HK-2 (cell line): ENCODE measurements around the gene IQSEC3.

ENCODE experiments used
- DNase-seq: peaks from one replicate; pipeline ENCODE4 v3.0.0-alpha.2; 2018; ENCODE audit not compliant: unreplicated experiment

The IQSEC3 gene

DNA sequence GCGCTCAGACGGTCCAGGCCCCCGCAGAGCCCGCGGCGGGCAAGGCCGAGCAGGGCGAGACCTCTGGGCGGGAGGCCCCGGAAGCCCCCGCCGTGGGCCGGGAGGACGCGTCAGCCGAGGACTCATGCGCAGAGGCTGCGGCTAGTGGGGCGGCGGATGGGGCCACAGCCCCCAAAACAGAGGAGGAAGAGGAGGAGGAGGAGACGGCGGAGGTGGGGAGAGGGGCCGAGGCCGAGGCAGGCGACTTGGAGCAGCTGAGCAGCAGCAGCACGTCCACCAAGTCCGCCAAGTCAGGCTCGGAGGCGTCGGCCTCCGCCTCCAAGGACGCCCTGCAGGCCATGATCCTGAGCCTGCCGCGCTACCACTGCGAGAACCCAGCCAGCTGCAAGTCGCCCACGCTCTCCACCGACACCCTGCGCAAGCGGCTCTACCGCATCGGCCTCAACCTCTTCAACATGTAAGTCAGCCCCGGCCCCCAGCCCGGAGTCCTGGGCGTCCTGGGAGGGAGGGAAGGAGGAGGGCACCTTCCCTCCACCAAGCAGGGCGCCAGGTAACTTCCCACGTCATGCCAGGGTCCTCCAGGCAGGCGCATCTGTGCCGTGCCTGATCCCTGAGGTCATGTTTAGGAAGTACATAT, 72.4 kb downstream of the IQSEC3 start:
- DNase-seq: no peak

DNA sequence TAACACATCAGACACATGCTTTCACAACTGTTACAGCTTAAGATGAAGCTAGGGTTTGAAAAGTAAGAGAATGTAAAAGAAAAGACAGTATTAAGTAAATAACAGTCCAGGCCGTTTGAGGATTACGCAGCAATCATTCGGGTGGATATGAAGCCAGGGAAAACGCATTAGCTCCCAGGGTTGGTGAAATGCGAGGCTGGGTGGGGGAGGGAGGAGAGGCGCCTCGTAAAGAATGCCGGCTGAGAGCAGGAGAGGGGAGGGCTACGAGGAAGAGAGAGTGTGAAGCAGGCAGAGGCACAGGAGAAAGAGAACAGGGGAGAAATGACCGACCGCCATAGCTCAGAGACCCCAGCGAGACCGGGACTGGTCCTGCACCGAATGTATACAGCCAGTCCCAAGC, 73.0 kb downstream of the IQSEC3 start:
- DNase-seq: no peak

DNA sequence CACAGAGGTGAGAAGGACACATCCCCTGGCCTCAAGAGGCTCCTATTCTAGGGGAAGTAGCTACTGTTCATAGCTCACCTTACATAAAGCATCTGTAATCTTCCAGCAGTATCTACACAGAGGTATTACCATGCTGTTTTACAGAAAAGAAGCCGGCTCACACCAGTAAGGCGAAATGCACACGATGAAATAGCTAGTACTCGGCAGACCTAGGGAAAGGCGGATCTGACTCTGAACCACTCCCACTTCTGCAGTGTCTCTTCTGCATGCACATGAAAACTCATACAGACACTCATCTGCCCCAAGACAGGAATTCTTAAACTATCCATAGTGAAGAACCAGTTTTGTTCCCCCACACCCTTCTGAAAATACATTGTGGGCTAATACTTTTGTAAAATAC, 73.6 kb downstream of the IQSEC3 start:
- DNase-seq: no peak

DNA sequence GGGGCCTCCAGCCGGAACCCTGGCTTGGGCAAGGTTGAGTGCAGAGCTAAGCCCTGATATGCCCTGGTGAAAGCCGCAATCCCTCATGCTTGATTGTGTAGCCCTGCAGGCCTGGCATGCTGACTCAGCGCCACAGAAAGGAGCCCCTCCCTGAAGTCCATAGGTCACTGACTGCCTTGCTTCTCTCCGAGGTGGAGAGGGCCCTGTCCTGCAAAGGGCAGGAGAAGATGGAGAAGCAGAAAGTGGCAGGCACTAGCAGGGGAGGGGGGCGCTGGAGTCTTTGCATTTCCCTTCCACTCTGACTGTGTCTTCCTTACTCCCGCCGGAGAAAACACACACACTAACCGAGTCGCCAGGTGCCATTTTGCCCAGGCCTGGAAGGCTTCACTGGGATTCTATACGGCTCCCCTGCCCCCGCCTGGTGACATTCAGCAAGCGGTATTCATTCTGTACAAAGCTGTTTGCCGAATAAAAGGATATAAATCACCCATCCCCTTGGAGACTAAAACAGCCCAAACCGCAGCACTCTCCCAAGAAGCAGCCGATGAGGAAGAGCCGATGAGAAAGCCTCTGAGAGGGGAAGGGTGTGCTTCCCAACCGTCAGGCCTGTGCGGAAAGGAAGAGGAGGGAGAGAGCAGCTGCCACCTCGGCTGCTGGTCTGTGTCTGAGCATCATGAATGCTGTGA, 77.5 kb downstream of the IQSEC3 start:
- DNase-seq: peak; percentile 46

DNA sequence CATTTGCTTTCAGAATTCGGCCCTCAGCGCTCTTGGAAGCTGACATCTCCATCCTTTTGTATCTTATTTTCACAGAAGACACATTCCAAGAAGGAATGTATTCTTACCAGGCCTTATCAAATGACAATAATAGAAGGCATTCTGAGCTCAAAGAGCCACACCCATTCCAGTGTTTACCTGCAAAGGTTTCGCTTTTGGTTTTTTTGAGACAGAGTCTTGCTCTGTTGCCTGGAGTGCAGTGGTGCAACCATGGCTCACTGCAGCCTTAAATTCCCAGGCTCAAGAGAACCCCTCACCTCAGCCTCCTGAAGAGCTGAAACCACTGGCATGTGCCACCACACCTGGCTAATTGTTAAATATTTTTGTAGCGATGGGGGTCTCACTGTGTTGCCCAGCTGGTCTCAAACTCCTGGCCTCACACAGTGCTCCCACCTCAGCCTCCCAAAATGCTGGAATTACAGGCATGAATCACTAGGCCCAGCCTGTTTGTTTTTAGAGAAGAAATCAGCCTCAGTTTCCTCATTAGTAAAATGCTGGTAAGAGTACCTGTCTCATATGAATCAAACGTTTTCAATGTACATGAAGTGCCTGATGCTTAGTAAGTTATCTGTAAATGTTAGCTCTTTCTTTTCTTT, 78.2 kb downstream of the IQSEC3 start:
- DNase-seq: no peak

DNA sequence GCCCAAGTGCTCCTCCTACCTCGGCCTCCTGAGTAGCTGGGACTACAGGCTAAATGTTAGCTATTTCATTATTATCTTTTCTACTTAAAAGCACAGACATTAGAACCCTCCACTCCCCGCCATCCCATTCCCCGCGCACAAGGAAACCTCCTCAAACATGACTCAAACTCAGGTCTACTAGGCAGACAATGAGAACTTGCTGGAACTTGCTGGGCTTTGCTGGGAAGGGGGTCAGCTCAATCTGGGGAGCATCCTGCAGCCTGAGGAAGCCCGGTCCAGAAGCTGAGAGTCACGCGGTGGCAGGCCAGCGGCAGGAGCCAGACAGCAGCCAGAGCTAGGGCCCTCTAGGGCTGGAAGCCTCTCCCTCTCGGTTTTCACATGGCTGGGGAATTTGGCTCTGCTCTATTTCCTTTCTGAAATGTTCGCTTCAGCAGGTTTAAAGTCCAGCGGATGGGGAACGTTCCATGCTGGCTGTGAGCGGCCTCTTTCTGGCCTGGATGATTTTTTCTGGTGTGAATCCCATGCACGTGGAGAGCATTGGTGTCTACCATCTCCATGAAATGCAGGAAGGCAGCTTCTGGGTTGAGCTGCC, 78.9 kb downstream of the IQSEC3 start:
- DNase-seq: no peak

DNA sequence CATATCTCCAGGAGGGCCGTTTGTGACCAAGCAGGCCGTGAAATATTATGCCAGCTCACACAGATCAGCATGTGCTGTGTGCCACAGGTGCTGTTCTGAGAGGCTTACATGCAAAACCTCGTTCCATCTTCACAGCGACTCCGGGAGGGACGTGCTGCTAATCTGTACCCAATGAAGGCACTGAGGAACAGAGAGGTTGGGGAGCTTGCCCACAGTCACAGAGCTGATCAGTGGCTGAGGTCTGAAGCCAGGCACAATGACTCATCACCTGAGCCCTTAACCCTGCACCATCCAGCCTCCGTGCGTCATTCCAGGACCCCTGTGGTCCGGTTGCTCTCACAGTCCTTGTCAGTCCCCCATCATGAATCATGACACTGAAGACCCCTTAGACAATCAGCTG, 80.7 kb downstream of the IQSEC3 start:
- DNase-seq: no peak

DNA sequence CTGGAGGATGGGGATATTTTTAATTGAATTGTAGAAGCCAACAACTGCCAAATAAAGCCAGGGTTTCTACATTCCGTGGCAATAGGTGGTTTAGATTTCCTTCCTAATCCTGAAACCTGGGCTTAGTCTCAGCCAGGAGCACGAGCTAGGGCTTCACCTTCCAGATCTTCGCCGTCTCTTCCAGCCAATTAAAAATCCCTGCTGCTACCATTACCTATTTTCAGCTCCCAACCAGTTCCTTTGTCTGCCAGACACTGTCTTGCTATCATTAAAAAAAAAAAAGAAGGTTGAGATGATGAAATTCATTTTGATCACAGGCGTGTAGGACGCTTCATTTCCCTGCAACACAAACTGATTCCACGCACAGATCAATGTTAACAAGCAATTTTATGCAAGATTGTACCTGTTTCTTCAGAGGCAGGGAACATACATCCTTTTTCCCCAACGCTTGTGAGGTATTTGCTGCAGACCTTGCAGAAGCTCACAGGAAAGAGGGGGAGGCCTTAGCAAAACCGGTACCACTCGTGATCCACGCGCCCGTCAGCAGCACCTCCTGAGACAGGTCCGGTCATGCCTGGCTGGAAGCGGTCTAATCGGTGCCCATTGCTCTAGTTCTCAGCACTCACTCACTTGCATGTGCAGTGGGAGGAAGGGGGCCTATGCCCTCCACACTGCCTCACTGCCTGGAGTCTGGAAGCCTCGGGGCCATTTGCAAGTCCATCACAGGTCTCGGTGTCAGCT, 82.3 kb downstream of the IQSEC3 start:
- DNase-seq: no peak

DNA sequence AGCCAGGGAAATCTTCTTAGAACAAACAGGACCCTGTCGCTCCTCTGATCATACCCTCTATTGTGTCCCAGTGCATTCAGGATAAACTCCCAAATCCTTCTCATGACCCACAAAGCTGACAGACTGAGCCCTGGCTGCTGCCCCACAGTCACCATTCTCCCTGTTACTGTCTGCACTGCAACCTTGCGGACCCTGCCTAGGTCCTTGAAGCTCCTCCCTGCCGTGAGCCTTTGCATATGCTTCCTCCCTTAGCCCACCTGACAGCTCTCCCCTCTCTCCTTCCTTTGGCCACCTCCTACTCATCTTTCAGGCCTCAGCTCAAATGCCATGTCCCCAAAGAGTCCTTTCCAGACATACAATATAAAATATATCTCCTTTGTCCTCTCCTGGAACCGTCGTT, 85.0 kb downstream of the IQSEC3 start:
- DNase-seq: no peak

DNA sequence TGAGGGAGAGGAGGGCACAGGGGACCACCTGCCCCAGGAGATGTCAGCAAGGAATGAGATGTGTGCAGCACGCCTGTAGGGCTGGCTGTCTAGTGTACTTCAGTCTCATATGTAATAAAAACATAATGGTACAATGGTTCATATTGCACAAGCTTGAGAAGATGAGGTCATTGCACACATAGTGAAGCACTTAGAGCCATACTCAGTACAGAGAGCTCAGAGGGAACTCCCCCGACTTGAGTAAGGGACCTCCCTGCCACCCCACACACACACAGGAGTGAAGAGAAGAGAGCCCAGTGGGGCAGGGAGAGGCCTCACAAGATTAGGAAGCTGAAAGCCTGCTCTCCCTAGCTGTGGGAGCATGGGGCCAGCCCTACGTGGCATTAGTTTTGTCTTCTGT, 85.9 kb downstream of the IQSEC3 start:
- DNase-seq: no peak

DNA sequence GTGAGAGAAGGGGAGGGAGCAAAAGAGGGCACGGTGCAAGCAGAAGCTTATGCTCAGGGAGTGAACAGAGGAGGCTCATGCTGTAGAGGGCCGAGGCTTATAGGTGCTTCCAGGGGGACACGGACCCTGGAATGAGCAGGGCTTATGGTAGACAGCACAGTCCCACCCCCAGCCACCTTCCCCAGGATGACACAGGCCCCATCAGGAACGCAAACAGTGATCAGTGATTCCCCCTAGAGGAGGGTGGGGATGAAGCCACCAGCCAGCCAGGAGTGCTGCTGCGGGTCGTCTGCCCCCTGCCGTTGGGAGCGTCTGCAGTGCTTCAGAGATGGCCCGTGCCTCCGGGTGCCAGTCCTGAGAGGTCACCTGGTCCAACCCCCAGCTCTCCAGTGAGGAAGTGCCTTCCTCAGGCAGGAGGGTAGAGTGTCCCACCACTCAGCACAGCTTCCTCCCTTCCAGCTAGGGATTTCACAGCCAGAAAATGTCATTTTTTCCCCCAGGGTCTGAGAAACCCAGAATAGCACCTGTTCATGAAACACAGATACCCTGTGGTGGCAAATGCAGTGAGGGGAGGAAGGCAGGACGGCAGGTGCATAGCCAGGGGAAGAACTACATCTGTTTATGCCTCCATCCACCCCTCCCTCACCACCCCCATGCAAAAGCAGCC, 86.6 kb downstream of the IQSEC3 start:
- peak; percentile 74 for DNase-seq

DNA sequence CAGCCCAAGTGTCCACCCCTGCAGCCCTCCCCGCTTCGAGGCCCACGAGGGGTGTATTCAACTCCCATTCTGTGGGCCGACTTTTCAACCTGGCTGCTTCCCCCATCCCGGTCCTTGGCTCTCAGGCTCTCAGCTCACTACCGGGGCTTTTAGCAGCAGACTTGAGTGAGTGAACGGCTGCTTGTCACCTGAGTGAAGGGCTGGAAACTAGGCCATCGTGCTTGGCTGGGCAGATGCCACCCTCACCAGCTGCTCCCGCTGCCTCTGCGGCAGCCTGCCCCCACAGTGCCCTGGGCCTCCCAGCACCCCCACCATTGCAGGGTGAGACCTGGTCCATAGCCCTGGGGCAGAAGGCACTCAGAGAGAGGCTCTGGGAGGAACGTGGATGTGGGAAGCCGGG, 87.5 kb downstream of the IQSEC3 start:
- DNase-seq: no peak

DNA sequence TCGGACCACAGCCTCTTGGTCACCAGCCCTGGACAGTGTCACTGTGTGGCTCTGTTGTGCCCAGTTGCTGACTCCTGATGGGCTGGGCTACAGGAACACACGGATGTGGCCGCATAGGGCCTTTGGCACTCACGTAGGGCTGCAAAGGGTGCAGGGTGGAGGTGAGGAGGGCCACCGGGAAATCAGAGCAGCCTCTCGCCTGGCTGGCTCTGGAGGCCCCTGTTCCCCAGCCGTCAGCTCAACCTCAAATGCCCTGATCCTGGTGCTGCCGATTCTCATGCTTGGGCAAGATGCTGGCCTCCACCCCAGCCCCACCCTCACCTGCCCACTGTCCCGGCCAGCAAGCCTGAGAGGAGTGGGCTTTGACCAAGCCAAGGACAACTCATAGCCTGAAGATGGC, 88.4 kb downstream of the IQSEC3 start:
- DNase-seq: no peak

DNA sequence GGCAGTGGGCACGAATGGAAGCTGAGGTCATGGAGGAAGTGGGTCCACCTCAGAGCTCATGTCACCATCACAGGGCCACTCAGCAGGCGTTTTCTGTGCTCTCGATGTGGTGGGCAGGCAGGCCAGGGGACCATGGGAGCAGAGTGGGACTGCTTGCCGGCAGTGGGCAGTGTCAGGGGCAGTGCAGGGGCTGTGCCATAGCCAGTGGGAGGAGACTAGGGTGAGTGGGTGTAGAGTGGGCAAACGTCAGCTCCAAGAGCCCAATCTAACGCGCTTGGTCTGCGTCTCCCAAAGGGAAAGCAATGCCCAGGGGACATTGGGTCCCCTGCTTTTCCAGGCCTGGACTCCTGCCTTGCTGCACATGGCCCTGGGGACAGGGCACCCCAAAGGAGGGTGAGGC, 89.1 kb downstream of the IQSEC3 start:
- no peak for DNase-seq

DNA sequence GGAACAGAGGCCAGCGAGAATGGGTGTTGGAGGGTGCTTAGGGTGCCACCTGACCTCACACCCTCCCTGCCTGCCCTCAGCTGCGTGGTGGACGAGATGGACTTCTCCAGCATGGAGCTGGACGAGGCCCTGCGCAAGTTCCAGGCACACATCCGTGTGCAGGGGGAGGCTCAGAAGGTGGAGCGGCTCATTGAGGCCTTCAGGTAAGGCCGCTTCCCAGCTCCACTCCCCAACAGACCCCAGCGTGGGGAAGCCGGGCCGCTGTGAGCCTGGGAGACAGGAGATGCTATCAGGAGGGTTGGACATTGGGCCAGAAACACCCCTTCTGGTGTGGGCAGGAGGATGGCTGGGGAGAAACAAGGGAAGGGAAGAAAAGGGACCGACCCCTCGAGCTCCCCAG, 90.4 kb downstream of the IQSEC3 start:
- DNase-seq: no peak

DNA sequence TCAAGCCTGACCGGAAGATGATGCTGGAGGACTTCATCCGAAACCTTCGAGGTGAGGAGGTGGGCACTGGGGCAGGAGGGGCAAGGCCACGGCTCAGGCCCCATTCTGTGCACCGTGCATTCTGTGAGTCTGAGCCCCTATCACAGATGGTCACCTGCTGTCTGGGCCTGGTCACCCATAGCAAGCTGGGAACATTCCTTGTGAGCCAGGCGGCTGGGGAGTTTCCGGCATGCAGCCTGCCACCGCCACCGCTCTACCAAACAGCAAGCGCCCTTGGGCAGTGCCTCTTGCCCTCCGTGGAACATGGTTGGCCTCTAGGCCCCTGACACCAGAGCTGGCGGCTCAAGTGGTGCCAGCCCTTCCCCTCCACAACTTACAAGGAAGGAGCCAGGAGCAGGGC, 91.1 kb downstream of the IQSEC3 start:
- DNase-seq: no peak

DNA sequence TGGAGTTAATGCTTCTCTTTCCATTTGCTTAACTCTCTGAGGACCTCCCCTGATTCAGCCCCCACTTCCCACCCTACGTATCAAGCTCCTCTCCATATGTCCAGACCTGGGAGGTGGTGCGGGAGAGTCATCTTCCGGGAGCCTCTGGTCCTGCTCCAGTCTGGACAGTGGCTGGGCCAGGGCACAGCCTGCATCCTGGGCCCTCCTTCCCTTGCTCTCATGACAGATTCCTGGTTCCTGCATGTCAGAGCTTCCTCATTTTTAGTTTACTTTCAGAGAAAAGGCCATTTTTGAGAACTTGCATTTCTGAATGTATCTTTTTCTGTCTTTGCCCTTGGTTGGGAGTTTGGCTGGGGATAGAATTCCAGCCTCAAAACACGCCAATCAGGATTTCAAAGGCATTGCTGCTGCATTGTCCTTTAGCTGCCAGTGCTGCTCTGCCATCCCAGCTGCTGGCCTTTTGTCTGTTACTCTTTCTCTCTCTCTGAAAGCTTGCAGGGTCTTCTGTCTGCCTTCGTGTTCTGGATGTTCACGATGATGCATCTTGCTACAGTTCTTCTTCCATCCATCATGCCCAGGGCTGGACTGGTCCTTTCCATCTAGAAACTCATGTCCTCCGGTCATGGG, 92.7 kb downstream of the IQSEC3 start:
- no peak for DNase-seq

DNA sequence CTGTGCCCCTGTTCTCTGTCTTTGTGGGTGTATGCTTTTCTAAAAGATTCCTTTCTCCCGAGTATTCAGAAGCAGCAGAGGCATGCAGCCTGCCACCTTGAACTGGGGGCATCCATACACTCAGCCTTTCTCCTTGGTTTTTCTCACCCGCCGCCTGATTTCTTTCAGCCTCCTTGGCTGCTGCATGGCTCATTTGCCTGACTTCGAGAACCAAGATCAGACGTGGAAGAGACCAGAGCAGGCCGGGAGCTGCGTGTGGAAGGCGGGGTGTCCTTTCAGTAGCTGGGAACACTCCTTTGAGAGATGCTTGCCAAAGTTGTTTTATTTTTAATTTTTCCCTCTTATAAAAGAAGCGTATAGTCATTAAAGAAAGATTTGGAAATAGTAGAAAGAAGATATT, 94.3 kb downstream of the IQSEC3 start:
- no peak for DNase-seq

DNA sequence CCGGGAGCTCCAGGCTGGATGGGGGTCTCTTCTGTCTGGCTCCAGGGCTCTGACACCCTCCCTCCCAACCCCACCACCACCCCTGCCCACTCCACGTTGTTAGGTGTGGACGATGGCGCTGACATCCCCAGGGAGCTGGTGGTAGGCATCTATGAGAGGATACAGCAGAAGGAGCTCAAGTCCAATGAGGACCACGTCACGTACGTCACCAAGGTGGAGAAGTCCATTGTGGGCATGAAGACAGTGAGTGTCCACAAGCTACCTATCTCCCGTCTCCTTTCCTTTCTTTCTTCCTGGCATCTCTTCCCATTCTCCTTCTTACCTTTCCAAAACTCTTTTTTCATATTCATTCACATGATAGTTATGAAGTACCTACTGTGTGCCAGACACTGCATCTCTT, 95.3 kb downstream of the IQSEC3 start:
- no peak for DNase-seq

DNA sequence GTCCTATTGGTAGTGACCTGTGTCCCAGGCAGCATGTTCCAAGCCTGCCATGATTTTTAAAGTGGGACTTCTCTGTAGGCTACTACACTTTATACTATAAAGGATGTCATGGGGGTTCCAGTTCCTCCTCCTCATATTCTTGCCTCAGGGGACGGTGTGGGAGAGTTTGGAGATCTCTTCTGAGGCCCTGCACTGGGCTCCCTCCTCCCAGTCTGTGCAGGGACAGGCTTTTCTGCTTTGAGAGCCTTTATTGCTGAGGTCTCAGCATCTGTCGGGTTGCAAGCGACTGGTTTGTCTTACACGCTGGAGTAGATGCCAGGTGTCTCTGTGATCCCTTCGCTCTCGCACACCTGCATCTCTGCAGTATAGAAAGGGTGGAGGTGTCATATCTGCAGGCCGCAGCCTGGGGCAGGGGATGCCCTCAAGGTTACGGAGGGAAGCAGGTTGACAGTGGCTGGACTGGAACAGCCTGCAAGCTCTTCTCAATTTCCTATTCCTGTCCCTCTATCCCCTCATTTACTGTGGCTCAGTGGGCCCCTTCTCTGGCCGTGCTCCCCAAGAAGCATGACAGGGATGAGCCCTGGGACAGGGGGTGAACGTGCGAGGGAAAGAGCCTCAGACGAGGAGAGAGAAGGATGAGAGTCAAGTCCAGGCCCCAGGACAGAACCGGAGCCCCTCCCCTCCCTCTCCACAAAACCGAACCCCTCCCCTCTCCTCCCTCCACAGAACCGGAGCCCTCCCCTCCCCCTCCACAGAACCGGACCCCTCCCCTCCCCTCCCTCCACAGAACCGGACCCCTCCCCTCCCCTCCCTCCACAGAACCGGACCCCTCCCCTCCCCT, 96.1 kb downstream of the IQSEC3 start:
- no peak for DNase-seq
